Measurements from ENCODE around the gene PGF. TPM values are rescaled to one million over a fixed set of nuclear protein-coding genes. Genes with fewer than 3 reads are reported as not detected.
A peak's percentile ranks its signal among the peaks of the same experiment; 100 is the strongest.

Gene PGF
- total and polyA plus RNA-seq, 4 donors = 7.6 to 33.7 (median 22.7) TPM

DNA sequence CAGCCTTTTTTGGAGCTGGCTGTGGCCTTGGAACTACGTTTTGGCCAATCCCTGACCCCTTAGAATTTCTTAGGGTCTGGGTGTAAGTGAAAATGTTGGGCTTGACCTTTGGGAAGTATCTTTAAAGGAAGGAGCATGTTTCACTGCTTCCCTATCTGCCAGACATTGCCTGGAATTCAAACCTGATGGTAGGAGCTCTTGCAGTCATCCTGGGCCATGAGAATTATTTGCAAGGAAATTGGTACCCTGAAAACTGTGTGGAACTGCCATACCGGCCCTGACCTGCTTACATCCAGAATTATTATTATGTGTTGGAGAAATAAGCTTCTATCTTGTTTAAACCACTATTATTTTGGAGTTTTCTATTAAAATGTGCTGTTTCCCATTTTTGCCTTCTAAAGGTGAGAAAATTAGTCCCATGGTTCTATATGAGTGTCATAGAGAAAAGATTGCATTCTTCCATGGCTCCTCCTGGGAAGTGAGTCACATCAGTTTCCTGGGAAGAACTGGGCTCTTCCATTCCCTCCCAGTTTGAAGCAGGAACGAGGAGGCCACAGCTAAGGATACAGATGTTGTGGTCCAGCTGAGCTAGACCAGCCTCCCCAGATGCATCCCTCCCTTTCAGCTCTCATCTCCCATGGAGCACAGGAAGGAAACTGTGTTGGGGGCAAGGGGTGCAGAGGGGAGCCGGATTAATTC is 9.5 kb upstream of the PGF start:
- Histone ChIP-seq H3K9me3 (ENCODE audit: control insufficient read depth, low read length) (no peaks in the 10 kb centered on the region), H3K4me1 (ENCODE audit: control insufficient read depth in 1 of 2, insufficient read depth in 2 of 2, low read length in 2 of 2) (no peaks in the 10 kb centered on the region), H3K27me3 (ENCODE audit: control insufficient read depth in 1 of 2, insufficient read depth in 2 of 2, low read length in 1 of 2) (no peaks in the 10 kb centered on the region), H3K4me3 (ENCODE audit: low read length in 2 of 2) (no peak overlapping the region), H3K36me3 (ENCODE audit: control insufficient read depth in 1 of 2, insufficient read depth in 2 of 2, low read length in 1 of 2) (no peaks in the 10 kb centered on the region), H3K27ac (ENCODE audit: low read depth in 1 of 2, low read length in 2 of 2) (no peak overlapping the region)
- 82 to 92% methylated on average over 3 to 4 of the region's 4 CpGs for WGBS, 2 donors
- ATAC-seq (ENCODE audit: low FRiP score) (no peak), DNase-seq (no peak)
- intact Hi-C loops (cut with DNase I) = no loop called here

- no peak for ATAC-seq (ENCODE audit: low FRiP score)
- H3K27ac ChIP-seq (ENCODE audit: low read depth in 1 of 2, low read length in 2 of 2) = no peak overlapping the region
- no peaks in the 10 kb centered on the region for H3K4me1 ChIP-seq (ENCODE audit: control insufficient read depth in 1 of 2, insufficient read depth in 2 of 2, low read length in 2 of 2)
- H3K4me3 ChIP-seq (ENCODE audit: low read length in 2 of 2) = no peak overlapping the region
- 60% methylated on average over 9 of the region's 9 CpGs for WGBS, 2 donors
- peak in 1 of 2 donors; percentile 34 for DNase-seq
- no peaks in the 10 kb centered on the region for H3K27me3 ChIP-seq (ENCODE audit: control insufficient read depth in 1 of 2, insufficient read depth in 2 of 2, low read length in 1 of 2)
- no peaks in the 10 kb centered on the region for H3K36me3 ChIP-seq (ENCODE audit: control insufficient read depth in 1 of 2, insufficient read depth in 2 of 2, low read length in 1 of 2)
- intact Hi-C loops (cut with DNase I) = no loop called here
- no peaks in the 10 kb centered on the region for H3K9me3 ChIP-seq (ENCODE audit: control insufficient read depth, low read length)
These were observed 8.4 kb upstream of the PGF start for GRCh38 chr14:74963705-74964271.

GRCh38 chr14:74963178-74963704 is 7.8 kb upstream of the PGF start:
- DNase-seq (peak in 1 of 2 donors; percentile 44), ATAC-seq (ENCODE audit: low FRiP score) (no peak)
- intact Hi-C loops (cut with DNase I) = no loop called here
- Histone ChIP-seq H3K4me1 (ENCODE audit: control insufficient read depth in 1 of 2, insufficient read depth in 2 of 2, low read length in 2 of 2) (no peaks in the 10 kb centered on the region), H3K9me3 (ENCODE audit: control insufficient read depth, low read length) (no peaks in the 10 kb centered on the region), H3K27me3 (ENCODE audit: control insufficient read depth in 1 of 2, insufficient read depth in 2 of 2, low read length in 1 of 2) (no peaks in the 10 kb centered on the region), H3K36me3 (ENCODE audit: control insufficient read depth in 1 of 2, insufficient read depth in 2 of 2, low read length in 1 of 2) (no peaks in the 10 kb centered on the region), H3K27ac (ENCODE audit: low read depth in 1 of 2, low read length in 2 of 2) (no peak overlapping the region), H3K4me3 (ENCODE audit: low read length in 2 of 2) (no peak overlapping the region)
- WGBS, 2 donors = 68 to 72% methylated on average over 12 of the region's 12 CpGs

GRCh38 chr14:74962493-74962892 is 7.1 kb upstream of the PGF start:
- no peaks in the 10 kb centered on the region for H3K27me3 ChIP-seq (ENCODE audit: control insufficient read depth in 1 of 2, insufficient read depth in 2 of 2, low read length in 1 of 2)
- H3K36me3 ChIP-seq (ENCODE audit: control insufficient read depth in 1 of 2, insufficient read depth in 2 of 2, low read length in 1 of 2) = no peaks in the 10 kb centered on the region
- intact Hi-C loops (cut with DNase I) = no loop called here
- 88 to 89% methylated on average over 8 of the region's 8 CpGs for WGBS, 2 donors
- peak; percentile 9 to 50 for DNase-seq
- no peaks in the 10 kb centered on the region for H3K9me3 ChIP-seq (ENCODE audit: control insufficient read depth, low read length)
- ATAC-seq (ENCODE audit: low FRiP score) = no peak
- H3K27ac ChIP-seq (ENCODE audit: low read depth in 1 of 2, low read length in 2 of 2) = no peak overlapping the region
- H3K4me1 ChIP-seq (ENCODE audit: control insufficient read depth in 1 of 2, insufficient read depth in 2 of 2, low read length in 2 of 2) = no peaks in the 10 kb centered on the region
- H3K4me3 ChIP-seq (ENCODE audit: low read length in 2 of 2) = no peak overlapping the region

- WGBS, 2 donors = 81% methylated on average over 11 of the region's 11 CpGs
- no peaks in the 10 kb centered on the region for H3K27me3 ChIP-seq (ENCODE audit: control insufficient read depth in 1 of 2, insufficient read depth in 2 of 2, low read length in 1 of 2)
- intact Hi-C loops (cut with DNase I) = no loop called here
- ATAC-seq (ENCODE audit: low FRiP score) = no peak
- H3K4me3 ChIP-seq (ENCODE audit: low read length in 2 of 2) = no peak overlapping the region
- H3K9me3 ChIP-seq (ENCODE audit: control insufficient read depth, low read length) = no peaks in the 10 kb centered on the region
- no peaks in the 10 kb centered on the region for H3K36me3 ChIP-seq (ENCODE audit: control insufficient read depth in 1 of 2, insufficient read depth in 2 of 2, low read length in 1 of 2)
- H3K27ac ChIP-seq (ENCODE audit: low read depth in 1 of 2, low read length in 2 of 2) = no peak overlapping the region
- peak in 1 of 2 donors; percentile 37 for DNase-seq
- H3K4me1 ChIP-seq (ENCODE audit: control insufficient read depth in 1 of 2, insufficient read depth in 2 of 2, low read length in 2 of 2) = no peaks in the 10 kb centered on the region
These were observed 6.6 kb upstream of the PGF start for GRCh38 chr14:74962046-74962445.

DNA sequence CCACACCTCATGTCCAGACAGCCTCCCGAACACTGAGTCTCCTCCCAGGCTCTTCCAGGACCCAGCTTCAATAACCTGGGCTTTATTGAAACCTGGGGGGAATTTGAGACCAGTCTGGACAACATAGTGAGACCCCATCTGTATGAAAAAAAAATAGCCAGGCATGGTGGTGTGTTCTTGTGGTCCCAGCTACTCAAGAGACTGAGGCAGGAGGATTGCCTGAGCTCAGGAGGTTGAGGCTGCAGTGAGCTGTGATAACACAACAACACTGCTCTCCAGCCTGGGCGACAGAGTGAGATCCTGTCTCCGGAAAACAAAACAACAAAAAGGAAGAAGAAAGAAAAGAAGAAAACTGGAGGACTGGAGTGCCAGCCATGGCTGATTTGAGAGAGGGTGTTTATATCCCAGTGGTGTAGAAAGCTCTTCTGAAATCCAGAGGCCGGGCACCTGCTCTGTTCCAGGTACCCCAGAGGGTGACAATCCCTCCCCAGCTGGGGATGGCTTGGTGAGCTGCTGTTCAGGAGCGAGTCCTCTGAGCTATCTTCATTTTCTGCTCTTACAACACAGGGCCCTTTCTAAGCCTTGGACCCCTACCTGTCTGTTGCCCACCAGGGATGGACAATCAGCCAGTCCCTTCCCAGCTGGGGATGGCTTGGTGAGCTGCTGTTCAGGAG is 6.0 kb upstream of the PGF start:
- WGBS, 2 donors = 76 to 86% methylated on average over 5 of the region's 5 CpGs
- intact Hi-C loops (cut with DNase I) = no loop called here
- no peak overlapping the region for H3K27ac ChIP-seq (ENCODE audit: low read depth in 1 of 2, low read length in 2 of 2)
- peak in 1 of 2 donors; percentile 22 for DNase-seq
- ATAC-seq (ENCODE audit: low FRiP score) = no peak
- H3K9me3 ChIP-seq (ENCODE audit: control insufficient read depth, low read length) = no peaks in the 10 kb centered on the region
- no peaks in the 10 kb centered on the region for H3K4me1 ChIP-seq (ENCODE audit: control insufficient read depth in 1 of 2, insufficient read depth in 2 of 2, low read length in 2 of 2)
- H3K4me3 ChIP-seq (ENCODE audit: low read length in 2 of 2) = no peak overlapping the region
- H3K36me3 ChIP-seq (ENCODE audit: control insufficient read depth in 1 of 2, insufficient read depth in 2 of 2, low read length in 1 of 2) = no peaks in the 10 kb centered on the region
- no peaks in the 10 kb centered on the region for H3K27me3 ChIP-seq (ENCODE audit: control insufficient read depth in 1 of 2, insufficient read depth in 2 of 2, low read length in 1 of 2)

DNA sequence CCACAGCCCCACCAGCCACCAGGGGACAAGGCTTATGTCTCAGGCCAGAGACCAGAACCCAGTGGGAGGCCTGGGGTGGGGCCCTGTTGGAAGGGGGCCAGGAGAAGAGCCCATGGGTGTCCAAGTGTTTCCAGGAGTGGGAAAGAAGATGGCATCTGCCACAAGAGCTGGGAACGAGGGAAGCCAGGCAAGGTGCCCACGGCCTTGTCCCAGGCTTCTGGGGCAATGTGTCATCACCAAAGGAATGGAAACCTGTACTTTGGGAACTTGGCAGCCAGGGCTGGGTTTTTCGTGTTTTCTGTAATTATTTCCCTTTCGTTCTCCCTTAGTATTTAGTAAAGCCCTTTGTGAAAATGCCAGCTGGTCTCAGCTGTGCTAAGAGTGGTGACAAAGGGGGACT is 5.3 kb upstream of the PGF start:
- no peaks in the 10 kb centered on the region for H3K27me3 ChIP-seq (ENCODE audit: control insufficient read depth in 1 of 2, insufficient read depth in 2 of 2, low read length in 1 of 2)
- no peak overlapping the region for H3K4me3 ChIP-seq (ENCODE audit: low read length in 2 of 2)
- H3K9me3 ChIP-seq (ENCODE audit: control insufficient read depth, low read length) = no peaks in the 10 kb centered on the region
- H3K36me3 ChIP-seq (ENCODE audit: control insufficient read depth in 1 of 2, insufficient read depth in 2 of 2, low read length in 1 of 2) = no peaks in the 10 kb centered on the region
- no peak for ATAC-seq (ENCODE audit: low FRiP score)
- no peaks in the 10 kb centered on the region for H3K4me1 ChIP-seq (ENCODE audit: control insufficient read depth in 1 of 2, insufficient read depth in 2 of 2, low read length in 2 of 2)
- DNase-seq = peak in 1 of 2 donors; percentile 44
- H3K27ac ChIP-seq (ENCODE audit: low read depth in 1 of 2, low read length in 2 of 2) = no peak overlapping the region
- WGBS, 2 donors = 71 to 79% methylated on average over 4 of the region's 4 CpGs
- intact Hi-C loops (cut with DNase I) = no loop called here

DNA sequence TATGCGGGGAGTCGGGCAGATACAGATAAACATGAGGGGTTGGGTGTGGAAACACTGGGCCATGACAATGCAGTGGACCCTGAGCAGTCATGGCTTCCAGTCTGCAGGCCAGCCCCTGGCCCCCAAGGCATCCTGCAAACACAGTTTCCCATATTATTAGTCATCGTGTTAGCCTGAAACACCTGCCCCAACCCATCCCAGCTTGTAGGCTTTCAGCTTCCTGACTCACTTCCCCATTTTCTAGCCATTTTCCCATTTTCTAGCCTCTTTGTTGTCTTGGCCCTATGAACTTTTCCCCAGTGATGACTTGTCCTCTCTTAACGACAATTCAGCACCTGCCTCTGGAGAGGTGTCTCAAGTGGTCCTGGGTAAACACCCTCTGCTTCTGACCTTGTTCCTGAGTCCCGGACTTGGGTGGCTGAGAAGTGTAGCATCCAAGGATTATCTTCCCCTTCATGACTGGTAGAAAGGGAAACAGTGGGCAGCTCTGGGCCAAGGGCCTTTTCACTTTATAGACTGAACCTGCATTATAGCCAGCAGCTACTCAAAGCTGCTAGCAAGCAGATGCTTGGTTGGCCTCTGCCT is 4.3 kb upstream of the PGF start:
- no peaks in the 10 kb centered on the region for H3K4me1 ChIP-seq (ENCODE audit: control insufficient read depth in 1 of 2, insufficient read depth in 2 of 2, low read length in 2 of 2)
- H3K27ac ChIP-seq (ENCODE audit: low read depth in 1 of 2, low read length in 2 of 2) = no peak overlapping the region
- 90 to 93% methylated on average over 5 of the region's 5 CpGs for WGBS, 2 donors
- intact Hi-C loops (cut with DNase I) = no loop called here
- no peak overlapping the region for H3K4me3 ChIP-seq (ENCODE audit: low read length in 2 of 2)
- no peaks in the 10 kb centered on the region for H3K27me3 ChIP-seq (ENCODE audit: control insufficient read depth in 1 of 2, insufficient read depth in 2 of 2, low read length in 1 of 2)
- peak in 1 of 2 donors; percentile 29 for DNase-seq
- H3K9me3 ChIP-seq (ENCODE audit: control insufficient read depth, low read length) = no peaks in the 10 kb centered on the region
- no peak for ATAC-seq (ENCODE audit: low FRiP score)
- no peaks in the 10 kb centered on the region for H3K36me3 ChIP-seq (ENCODE audit: control insufficient read depth in 1 of 2, insufficient read depth in 2 of 2, low read length in 1 of 2)

All from aorta (tissue), 5 donors.